ENCODE data around the gene S1PR3.

The S1PR3 gene

DNA sequence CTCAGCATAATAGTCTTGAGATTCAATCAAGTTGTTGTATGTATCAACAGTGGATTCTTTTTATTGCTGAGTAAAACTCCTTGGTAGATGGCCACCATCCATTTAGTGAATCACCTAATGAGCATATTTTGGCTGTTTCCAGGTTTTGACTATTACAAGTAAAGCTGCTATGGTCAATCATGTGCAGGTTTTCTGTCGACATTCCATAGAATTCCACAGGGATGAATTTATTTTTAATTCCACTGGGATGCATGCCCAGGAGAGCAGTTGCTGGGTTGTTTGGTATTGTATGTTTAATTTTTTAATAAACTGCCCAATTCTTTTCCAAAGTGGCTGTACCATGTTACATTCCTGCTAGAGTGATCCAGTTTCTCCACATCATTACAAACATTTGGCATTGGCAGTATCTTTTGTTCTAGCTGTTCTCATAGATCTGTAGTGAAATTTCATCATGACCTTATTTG is 10.5 kb upstream of the S1PR3 start:
- Histone ChIP-seq H3K79me2 (ENCODE audit: control insufficient read depth, low read length) (no peaks in the 10 kb centered on the region), H3K4me1 (ENCODE audit: control insufficient read depth, low read length) (no peaks in the 10 kb centered on the region), H4K20me1 (ENCODE audit: control insufficient read depth, insufficient read depth, low read depth, low read length) (no peaks in the 10 kb centered on the region), H3K27me3 (ENCODE audit: control insufficient read depth, low read length) (no peaks in the 10 kb centered on the region), H3F3A (ENCODE audit: control insufficient read depth, insufficient read depth) (no peaks in the 10 kb centered on the region), H3K36me3 (ENCODE audit: control insufficient read depth, low read length) (no peaks in the 10 kb centered on the region), H3K9me3 (ENCODE audit: control insufficient read depth, insufficient read depth, low read length) (no peaks in the 10 kb centered on the region; the same call in 1 of the 2 replicates), H3K27ac (ENCODE audit: low read depth, low read length) (no peak overlapping the region), H3K4me2 (ENCODE audit: low read length) (no peak overlapping the region), H3K9me2 (replicated peaks; ENCODE audit: control insufficient read depth, low read length) (no peaks in the 10 kb centered on the region), H3K4me3 (ENCODE audit: low read length) (no peak overlapping the region)
- TF ChIP-seq EZH2phosphoT487 (IDR thresholded peaks at IDR 0.05; ENCODE audit: borderline replicate concordance, low read length) (no peak), CTCF (IDR thresholded peaks at IDR 0.05; ENCODE audit: low read depth, low read length, poor library complexity, severe bottlenecking) (no peak)

DNA sequence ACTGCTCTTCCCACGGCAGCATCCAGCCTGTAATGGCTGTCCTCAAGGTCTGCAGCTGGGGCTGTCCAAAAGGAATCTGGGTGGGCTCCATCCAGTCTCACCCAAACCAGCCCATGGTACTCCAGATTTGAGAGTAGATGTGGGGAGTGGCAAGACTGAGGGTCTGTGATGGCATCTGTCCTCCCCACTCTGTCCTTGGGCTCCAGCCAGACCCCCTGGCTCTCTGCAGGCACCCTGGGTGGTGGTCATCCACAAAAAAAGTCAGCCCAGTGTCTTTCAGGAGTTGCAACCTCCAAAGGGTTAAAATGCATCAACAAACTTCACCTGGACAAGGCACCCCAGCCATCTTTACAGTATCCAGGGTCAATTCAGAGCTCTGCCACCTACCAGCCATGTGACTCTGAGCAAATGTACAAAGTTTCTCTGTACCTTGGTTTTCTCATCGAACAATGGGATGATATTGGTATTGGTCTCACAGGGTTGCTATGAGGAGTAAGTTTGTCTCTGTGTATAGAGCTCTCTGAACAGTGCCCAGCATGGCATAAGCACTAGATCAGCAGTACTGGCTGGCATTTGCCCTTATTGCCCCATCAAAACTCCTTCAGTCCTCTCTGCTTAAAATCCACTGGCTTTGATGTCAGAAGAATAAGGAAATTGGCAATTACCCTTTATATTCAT is 7.3 kb upstream of the S1PR3 start:
- H3K4me1 ChIP-seq (ENCODE audit: control insufficient read depth, low read length), result no peaks in the 10 kb centered on the region

DNA sequence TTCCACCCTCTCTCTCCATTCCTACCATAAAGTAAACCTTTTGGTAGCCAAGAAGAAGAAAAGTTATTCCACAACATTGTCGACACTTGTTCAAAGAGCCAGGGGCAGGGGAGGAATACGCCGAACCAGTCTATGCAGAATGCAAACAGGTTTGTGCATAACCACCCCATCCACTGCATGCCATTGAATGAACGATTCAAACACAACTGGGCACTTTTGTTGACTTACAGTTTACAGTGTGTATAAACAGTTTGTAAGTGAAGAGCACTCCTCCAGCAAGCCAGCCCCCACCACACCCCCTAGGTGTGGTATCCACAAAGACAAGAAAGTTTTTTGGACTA is 6.8 kb upstream of the S1PR3 start:
- H4K20me1 ChIP-seq (ENCODE audit: control insufficient read depth, insufficient read depth, low read depth, low read length), result no peaks in the 10 kb centered on the region
- no peaks in the 10 kb centered on the region for H3K4me1 ChIP-seq (ENCODE audit: control insufficient read depth, low read length)
- no peaks in the 10 kb centered on the region for H3K27me3 ChIP-seq (ENCODE audit: control insufficient read depth, low read length)
- H3K4me3 ChIP-seq (ENCODE audit: low read length), result no peak overlapping the region
- no peaks in the 10 kb centered on the region for H3F3A ChIP-seq (ENCODE audit: control insufficient read depth, insufficient read depth)
- TF ChIP-seq EZH2phosphoT487 (IDR thresholded peaks at IDR 0.05; ENCODE audit: borderline replicate concordance, low read length) (no peak), CTCF (IDR thresholded peaks at IDR 0.05; ENCODE audit: low read depth, low read length, poor library complexity, severe bottlenecking) (no peak)
- no peaks in the 10 kb centered on the region for H3K79me2 ChIP-seq (ENCODE audit: control insufficient read depth, low read length)
- H3K4me2 ChIP-seq (ENCODE audit: low read length), result no peak overlapping the region
- H3K9me2 ChIP-seq (replicated peaks; ENCODE audit: control insufficient read depth, low read length), result no peaks in the 10 kb centered on the region
- H3K9me3 ChIP-seq (ENCODE audit: control insufficient read depth, insufficient read depth, low read length), result no peaks in the 10 kb centered on the region; the same call in 1 of the 2 replicates
- H3K27ac ChIP-seq (ENCODE audit: low read depth, low read length), result no peak overlapping the region
- no peaks in the 10 kb centered on the region for H3K36me3 ChIP-seq (ENCODE audit: control insufficient read depth, low read length)

More for the DNA sequence above, 7.3 kb upstream of the S1PR3 start:
- no peak overlapping the region for H3K4me3 ChIP-seq (ENCODE audit: low read length)
- H3K27me3 ChIP-seq (ENCODE audit: control insufficient read depth, low read length), result no peaks in the 10 kb centered on the region
- H3K9me2 ChIP-seq (replicated peaks; ENCODE audit: control insufficient read depth, low read length), result no peaks in the 10 kb centered on the region
- H3K4me2 ChIP-seq (ENCODE audit: low read length), result no peak overlapping the region
- no peaks in the 10 kb centered on the region for H3K79me2 ChIP-seq (ENCODE audit: control insufficient read depth, low read length)
- H3F3A ChIP-seq (ENCODE audit: control insufficient read depth, insufficient read depth), result no peaks in the 10 kb centered on the region
- no peaks in the 10 kb centered on the region for H4K20me1 ChIP-seq (ENCODE audit: control insufficient read depth, insufficient read depth, low read depth, low read length)
- no peak for TF ChIP-seq CTCF (IDR thresholded peaks at IDR 0.05; ENCODE audit: low read depth, low read length, poor library complexity, severe bottlenecking)
- no peak for TF ChIP-seq EZH2phosphoT487 (IDR thresholded peaks at IDR 0.05; ENCODE audit: borderline replicate concordance, low read length)
- no peaks in the 10 kb centered on the region for H3K36me3 ChIP-seq (ENCODE audit: control insufficient read depth, low read length)
- H3K27ac ChIP-seq (ENCODE audit: low read depth, low read length), result no peak overlapping the region
- no peaks in the 10 kb centered on the region; the same call in 1 of the 2 replicates for H3K9me3 ChIP-seq (ENCODE audit: control insufficient read depth, insufficient read depth, low read length)
